Measurements from ENCODE around the gene ETV2.

DNA sequence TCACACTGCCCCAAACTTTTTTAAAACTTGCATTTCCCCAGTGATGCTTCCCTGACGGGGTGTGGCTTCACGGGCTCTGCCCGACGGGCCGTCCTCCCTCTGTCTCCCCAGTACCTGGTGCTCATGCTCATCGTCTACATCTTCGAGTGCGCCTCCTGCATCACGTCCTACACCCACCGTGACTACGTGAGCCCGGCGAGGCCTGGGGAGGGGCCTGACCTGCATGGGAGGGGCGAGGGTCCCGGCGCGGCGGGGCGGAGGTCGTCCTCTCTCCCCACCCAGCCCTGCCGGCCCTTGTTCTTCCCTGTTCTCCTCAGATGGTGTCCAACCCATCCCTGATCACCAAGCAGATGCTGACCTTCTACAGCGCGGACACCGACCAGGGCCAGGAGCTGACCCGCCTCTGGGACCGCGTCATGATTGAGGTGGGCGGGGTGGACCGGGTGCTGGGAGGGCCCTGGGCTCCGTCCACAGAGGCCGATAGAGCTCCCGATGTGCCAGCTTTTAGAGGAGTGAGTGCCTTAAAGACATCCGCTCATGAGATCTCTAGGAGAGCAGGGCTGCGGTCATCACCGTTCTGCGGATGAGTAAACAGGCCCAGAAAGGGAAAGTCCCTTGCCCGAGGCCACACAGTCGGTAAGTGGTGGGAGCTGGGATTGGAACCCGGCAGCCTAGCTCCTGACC, 31.7 kb downstream of the ETV2 start:
- TF ChIP-seq, protein P1, sequence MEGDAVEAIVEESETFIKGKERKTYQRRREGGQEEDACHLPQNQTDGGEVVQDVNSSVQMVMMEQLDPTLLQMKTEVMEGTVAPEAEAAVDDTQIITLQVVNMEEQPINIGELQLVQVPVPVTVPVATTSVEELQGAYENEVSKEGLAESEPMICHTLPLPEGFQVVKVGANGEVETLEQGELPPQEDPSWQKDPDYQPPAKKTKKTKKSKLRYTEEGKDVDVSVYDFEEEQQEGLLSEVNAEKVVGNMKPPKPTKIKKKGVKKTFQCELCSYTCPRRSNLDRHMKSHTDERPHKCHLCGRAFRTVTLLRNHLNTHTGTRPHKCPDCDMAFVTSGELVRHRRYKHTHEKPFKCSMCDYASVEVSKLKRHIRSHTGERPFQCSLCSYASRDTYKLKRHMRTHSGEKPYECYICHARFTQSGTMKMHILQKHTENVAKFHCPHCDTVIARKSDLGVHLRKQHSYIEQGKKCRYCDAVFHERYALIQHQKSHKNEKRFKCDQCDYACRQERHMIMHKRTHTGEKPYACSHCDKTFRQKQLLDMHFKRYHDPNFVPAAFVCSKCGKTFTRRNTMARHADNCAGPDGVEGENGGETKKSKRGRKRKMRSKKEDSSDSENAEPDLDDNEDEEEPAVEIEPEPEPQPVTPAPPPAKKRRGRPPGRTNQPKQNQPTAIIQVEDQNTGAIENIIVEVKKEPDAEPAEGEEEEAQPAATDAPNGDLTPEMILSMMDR (IDR thresholded peaks at IDR 0.05 in 4 of 5, conservative IDR thresholded peaks at IDR 0.05 in 1 of 5) = no peak
- TF ChIP-seq POLR2A (IDR thresholded peaks at IDR 0.05) = no peak
